Right renal cortex interstitium (tissue), 3 donors: Measurements from ENCODE around the gene RPAP2. TPM values are rescaled to one million over a fixed set of nuclear protein-coding genes. Genes with fewer than 3 reads are reported as not detected.
"Not testable (repeated sequence)": the region's sequence is repeated elsewhere in the genome, so short reads cannot be mapped to it uniquely, and the experiment has no call there.

Experiments used
- DNase-seq, 3 donors: peaks; one replicate each; pipeline ENCODE4 v3.0.0-alpha.2; 2013; ENCODE audit warnings: low read depth in 3 of 3, low spot score in 2 of 3
- polyA plus RNA-seq, 3 donors: library from polyadenylated mRNA; unstranded; fragments of 120-200 nt; gene quantifications; one replicate each; pipeline ENCODE4 v1.2.1, GENCODE V29; 2013; ENCODE audit not compliant: insufficient read length in 3 of 3

RPAP2 gene
- polyA plus RNA-seq, 3 donors = 30.3 to 36.0 (median 34.2) TPM

DNA sequence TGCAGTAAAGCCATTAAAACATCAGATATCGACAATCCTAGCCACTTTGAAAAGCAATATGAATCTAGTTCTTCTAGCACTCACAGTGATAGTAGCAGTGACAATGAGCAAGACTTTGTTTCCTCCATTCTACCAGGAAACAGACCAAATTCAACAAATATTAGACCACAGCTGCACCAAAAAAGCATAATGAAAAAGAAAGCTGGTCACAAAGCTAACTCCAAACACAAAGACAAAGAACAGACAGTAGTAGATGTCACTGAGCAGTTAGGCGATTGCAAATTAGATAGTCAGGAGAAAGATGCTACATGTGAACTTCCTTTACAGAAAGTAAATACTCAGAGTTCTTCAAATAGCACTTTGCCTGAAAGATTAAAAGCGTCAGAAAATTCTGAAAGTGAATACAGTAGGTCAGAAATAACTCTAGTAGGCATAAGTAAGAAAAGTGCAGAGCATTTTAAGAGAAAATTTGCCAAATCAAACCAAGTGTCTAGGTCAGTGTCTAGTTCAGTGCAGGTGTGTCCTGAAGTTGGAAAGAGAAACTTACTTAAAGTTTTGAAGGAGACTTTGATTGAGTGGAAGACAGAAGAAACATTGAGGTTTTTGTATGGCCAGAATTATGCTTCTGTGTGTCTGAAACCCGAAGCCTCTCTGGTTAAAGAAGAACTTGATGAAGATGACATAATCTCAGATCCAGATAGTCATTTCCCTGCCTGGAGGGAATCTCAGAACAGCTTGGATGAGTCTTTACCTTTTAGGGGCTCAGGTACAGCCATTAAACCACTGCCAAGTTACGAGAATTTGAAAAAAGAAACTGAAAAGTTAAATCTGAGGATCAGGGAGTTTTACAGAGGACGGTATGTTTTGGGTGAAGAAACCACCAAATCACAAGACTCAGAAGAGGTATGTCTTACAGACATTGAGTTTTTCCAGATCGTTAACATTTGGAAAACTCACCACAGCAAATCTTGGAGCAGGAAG, 24.9 kb downstream of the RPAP2 start:
- DNase-seq = no peak

DNA sequence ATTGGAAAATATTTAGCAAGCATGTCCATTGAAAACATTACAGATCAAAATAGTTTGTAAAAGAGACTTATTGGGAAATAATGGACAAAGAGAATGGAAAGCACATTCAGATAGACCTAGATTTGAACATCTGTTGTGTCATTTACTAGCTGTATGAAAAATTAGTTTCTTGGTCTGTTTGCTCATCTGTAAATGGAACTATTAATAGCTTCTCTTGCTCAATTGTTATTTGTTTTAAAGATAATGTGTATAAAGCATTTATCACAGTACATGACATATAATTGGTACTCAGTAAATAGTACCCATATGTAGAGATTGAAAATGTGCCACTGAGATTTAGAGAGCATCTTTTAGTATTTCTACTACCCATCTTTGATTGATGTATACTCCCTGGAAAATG, 25.9 kb downstream of the RPAP2 start:
- no peak for DNase-seq

DNA sequence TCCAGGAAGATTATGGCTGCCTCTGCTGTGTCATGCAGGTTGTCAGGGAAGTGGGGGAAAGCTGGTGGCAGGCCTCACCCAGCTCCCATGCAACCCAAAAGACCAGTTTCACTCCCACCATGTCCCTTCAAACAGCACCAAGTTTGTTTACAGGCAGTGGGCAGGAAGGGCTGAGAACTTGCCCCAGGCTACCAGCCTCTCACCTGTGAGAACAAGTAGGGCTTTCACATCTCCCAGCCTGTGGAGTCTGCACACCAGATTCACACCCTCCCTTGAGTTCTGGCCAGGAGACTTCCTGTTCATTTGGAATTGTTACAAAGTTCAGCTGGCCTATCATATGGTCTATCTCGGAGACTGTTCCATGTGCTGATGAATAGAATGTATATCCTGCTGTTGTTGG, 27.8 kb downstream of the RPAP2 start:
- no peak for DNase-seq

DNA sequence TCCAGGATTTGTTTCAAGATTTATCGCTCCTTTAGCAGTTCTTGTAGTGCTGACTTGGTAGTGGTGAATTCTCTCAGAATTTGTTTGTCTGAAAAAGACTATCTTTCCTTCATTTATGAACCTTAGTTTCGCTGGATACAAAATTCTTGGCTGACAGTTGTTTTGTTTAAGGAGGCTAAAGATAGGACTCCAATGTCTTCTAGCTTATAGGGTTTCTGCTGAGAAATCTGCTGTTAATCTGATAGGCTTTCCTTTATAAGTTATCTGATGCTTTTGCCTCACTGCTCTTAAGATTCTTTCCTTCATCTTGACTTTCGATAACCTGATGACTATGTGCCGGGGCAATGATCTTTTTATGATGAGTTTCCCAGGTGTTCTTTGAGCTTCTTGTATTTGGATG, 28.9 kb downstream of the RPAP2 start:
- DNase-seq = no peak

DNA sequence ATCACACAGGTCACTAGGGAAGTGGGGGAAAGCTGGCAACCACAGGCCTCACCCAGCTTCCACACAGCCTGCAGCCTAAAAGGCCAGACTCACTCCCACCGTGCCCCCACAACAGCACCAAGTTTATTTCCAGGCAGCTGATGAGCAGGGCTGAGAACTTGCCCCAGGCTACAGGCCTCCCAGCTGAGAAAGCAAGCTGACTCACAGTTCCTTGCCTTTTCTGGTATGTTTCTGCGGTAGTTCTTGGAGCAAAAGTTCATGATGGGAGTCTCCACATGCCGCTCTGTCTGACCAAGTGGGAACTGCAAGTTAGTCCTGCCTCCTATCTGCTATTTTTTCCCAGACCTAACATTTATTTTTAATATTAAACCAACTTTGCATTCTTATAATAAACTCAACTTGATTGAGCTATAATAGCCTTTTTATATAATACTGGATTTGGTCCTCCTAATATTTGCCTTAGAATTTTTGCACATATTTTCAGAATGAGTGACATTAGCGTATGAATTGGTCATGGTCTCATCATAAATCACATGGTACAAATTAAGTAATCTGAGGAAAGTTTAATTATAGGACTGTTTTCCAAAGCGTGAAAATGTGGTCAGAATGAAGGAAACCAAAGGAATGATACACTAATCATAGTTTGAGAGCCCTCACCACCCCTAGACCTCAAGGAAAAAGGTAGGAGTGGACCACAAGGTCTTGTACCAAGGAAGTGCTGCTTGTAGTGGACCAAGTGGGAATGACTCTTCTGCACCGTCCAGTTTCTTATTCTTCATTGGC, 30.7 kb downstream of the RPAP2 start:
- DNase-seq = no peak

GRCh38 chr1:92333668-92334067, 34.8 kb downstream of the RPAP2 start:
- DNase-seq = no peak

- DNase-seq = no peak
Measured at GRCh38 chr1:92340154-92340553, 41.3 kb downstream of the RPAP2 start.

DNA sequence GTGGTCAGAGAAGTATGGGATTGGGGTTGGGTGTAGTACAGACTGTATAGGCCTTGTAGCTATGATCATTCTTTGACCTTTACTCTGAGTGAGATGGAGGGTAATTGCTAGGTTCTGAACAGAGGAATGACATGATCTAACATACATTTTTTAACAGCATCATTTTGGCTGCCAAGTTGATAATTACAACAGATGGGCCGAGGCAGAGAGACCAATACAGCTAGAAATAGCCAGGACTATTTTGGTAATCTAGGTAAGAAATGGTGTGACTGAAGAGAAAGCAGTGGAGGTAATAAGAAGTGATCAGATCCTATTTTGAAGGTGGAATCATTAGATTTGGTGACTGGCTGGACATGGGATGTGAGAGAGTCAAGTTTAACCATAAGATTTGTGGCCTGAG, 43.5 kb downstream of the RPAP2 start:
- DNase-seq = no peak

DNA sequence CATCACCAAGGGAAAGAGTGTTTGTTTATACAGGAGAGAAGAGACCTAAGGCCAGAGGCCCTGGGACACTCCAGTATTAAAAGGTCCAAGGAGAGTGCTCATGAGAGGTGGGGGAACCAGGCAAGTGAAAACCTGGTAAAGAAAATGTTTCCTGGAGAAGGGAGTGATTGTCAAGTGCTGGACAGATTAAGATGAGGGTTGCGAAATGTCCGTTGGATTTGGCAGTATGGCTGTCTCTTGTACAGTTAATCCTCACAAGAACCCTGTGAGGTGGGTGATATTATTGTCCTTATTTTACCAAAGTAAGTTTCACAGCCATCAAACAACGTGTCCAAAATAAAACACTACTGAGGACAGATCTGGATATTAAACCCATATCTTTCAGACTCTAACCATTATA, 44.2 kb downstream of the RPAP2 start:
- no peak for DNase-seq

- no peak for DNase-seq
Measured at GRCh38 chr1:92346866-92347640, 48.2 kb downstream of the RPAP2 start.

GRCh38 chr1:92352856-92353255, 54.0 kb downstream of the RPAP2 start:
- DNase-seq = no peak

- no peak for DNase-seq
Measured at GRCh38 chr1:92354259-92354658, 55.4 kb downstream of the RPAP2 start.

GRCh38 chr1:92356956-92357355, 58.1 kb downstream of the RPAP2 start:
- no peak for DNase-seq

GRCh38 chr1:92359382-92359781, 60.5 kb downstream of the RPAP2 start:
- not testable (repeated sequence) for DNase-seq

DNA sequence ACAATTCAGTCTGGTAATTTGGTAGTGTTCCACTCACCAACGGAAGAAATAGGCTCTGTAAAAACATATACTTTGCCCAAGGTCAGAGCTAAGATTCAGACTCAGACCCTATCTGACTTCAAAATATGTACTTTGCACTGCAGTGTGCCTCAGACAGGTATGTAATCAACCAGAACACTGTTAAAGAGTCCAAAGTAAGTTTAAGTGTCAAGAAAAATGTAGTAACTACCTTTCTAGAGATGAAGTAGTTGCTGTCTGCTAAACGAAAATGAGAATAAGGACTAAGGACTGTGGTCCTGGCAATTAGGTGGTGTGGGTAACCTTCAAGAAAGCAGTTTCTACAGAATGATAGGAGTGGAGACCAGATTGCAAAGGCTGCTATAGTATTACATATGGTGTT, 61.1 kb downstream of the RPAP2 start:
- DNase-seq = no peak

DNA sequence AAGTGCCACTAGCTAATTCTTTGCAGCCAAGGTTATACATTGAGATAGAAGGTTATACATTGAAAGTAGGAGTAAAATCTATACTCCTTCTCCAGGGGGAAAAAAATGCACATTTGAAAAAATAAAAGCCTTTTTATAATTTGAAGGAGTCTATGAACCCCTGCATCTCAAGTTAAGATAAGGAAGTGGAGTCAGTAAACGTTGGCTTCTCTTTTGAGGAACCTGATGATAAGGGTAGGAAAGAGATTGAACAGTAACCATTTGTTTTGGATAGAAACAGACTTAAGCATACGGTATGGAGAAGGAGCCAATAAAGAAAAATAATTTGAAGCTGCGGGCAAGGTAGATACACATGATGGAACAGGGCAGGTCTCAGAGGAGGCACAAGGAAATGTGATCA, 64.1 kb downstream of the RPAP2 start:
- DNase-seq = no peak

DNA sequence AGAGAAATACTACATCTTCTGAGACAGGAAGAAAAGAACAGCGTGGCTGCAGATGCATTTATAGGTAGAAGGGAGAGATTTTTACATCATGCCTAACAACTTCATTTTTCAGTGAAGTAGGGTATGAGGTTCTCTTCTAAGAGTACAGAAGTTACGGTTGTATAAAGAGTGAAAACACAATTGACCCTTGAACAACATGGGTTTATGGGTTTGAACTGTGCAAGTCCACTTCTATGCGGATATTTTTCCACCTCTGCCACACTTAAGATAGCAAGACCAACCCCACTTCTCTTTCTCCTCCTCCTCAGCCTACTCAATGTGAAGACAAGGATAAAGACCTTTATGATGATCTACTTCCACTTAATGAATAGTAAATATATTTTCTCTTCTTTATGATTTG, 64.5 kb downstream of the RPAP2 start:
- DNase-seq = no peak

- DNase-seq = no peak
Measured at GRCh38 chr1:92365378-92366039, 66.7 kb downstream of the RPAP2 start.

GRCh38 chr1:92366040-92366395, 67.2 kb downstream of the RPAP2 start:
- no peak for DNase-seq

DNA sequence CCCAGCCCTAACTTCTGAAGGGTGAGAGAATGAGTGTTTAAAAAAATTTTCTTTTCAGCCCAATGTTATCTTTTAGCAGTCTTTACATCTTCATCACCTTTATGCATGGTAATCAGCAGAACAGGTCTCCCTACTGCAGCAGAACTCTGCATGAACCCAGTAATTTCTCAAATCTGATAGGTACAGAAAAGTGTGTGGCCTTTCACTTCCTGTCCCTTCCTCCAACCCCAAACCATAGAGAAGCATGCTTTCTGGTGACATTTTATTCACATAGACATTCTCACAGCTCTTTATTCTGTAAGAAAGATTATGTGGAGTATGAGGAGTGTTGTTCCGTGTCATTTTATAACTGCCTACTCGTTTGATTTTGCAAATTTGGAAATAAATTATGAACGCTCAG, 68.6 kb downstream of the RPAP2 start:
- DNase-seq = no peak

- DNase-seq = no peak
Measured at GRCh38 chr1:92372164-92372563, 73.3 kb downstream of the RPAP2 start.
